Endodermal cell (in vitro differentiated cells): Measurements from ENCODE around the gene NANS. TPM values are rescaled to one million over a fixed set of nuclear protein-coding genes. Genes with fewer than 3 reads are reported as not detected.

Experiments
- DNase-seq: peaks from one replicate; pipeline ENCODE4 v3.0.0-alpha.2; 2017
- H3K27ac ChIP-seq: 2 replicates; pipeline ENCODE4 v1.5.1; 2013; ENCODE audit warnings: mild to moderate bottlenecking, low read depth, low read length, moderate library complexity
- H3K27me3 ChIP-seq: 2 replicates; pipeline ENCODE4 v1.6.1; 2013; ENCODE audit warnings: mild to moderate bottlenecking, low read length, moderate library complexity; ENCODE audit not compliant: insufficient read depth, control insufficient read depth, poor library complexity, severe bottlenecking
- H3K36me3 ChIP-seq: 2 replicates; pipeline ENCODE4 v1.7.0; 2013; ENCODE audit warnings: mild to moderate bottlenecking, low read length, moderate library complexity; ENCODE audit not compliant: control insufficient read depth, insufficient read depth
- H3K4me1 ChIP-seq: one replicate; pipeline ENCODE4 v1.7.0; 2013; ENCODE audit warnings: low read length; ENCODE audit not compliant: control insufficient read depth, insufficient read depth
- H3K4me3 ChIP-seq: 2 replicates; pipeline ENCODE4 v1.5.1; 2013; ENCODE audit warnings: mild to moderate bottlenecking, low read length, moderate library complexity
- H3K9ac ChIP-seq: 2 replicates; pipeline ENCODE4 v1.6.1; 2013; ENCODE audit warnings: mild to moderate bottlenecking, low read length, moderate library complexity; ENCODE audit not compliant: poor library complexity, severe bottlenecking; ENCODE audit errors: extremely low read depth
- H3K9me3 ChIP-seq: 2 replicates; pipeline ENCODE4 v1.6.1; 2013; ENCODE audit warnings: mild to moderate bottlenecking, low read length, moderate library complexity; ENCODE audit not compliant: control insufficient read depth
- H3K27ac Mint-ChIP-seq: 2 replicates; pipeline ENCODE4 v1.8.0; 2020; ENCODE audit warnings: mixed read lengths
- H3K27me3 Mint-ChIP-seq: 2 replicates; pipeline ENCODE4 v1.8.0; 2021; ENCODE audit warnings: mild to moderate bottlenecking, mixed read lengths; ENCODE audit not compliant: insufficient read depth
- H3K36me3 Mint-ChIP-seq: 2 replicates; pipeline ENCODE4 v1.8.0; 2020; ENCODE audit warnings: low read depth, mixed read lengths
- H3K4me1 Mint-ChIP-seq: 2 replicates; pipeline ENCODE4 v1.8.0; 2020; ENCODE audit warnings: mixed read lengths
- H3K4me3 Mint-ChIP-seq: 2 replicates; pipeline ENCODE4 v1.8.0; 2020; ENCODE audit warnings: mild to moderate bottlenecking, moderate library complexity, mixed read lengths
- H3K9me3 Mint-ChIP-seq: 2 replicates; pipeline ENCODE4 v1.8.0; 2020; ENCODE audit warnings: mild to moderate bottlenecking, mixed read lengths
- WGBS, 2 experiments: methylation state at CpG; one replicate each; pipeline versions ENCODE4 v1.1.5 to v1.1.7; 2013; ENCODE audit warnings: missing lambda C conversion rate in 2 of 2, mixed read lengths in 1 of 2; ENCODE audit not compliant: insufficient coverage in 1 of 2, insufficient read length in 1 of 2; 5-methylcytosine and 5-hydroxymethylcytosine counted together
- total RNA-seq, 2 donors: library from RNA; stranded (reverse); fragmentation: NEBNext Ultra II Directional in 1 of 2; extraction: Animal tissue kit (Norgen Biotek cat#: 25700) in 1 of 2; gene quantifications; 2 replicates in 1 of 2; 3 replicates in 1 of 2; pipeline ENCODE4 v1.2.1, GENCODE V29; 2021
- TF ChIP-seq, protein P1 (sequence below): fragments of 200-600 bp; sonication (generic); conservative IDR thresholded peaks from 2 replicates; pipeline ENCODE4 v1.5.0; 2021; ENCODE audit warnings: antibody characterized with exemption, mild to moderate bottlenecking

The NANS gene
- total RNA-seq, 2 donors from 2014 or later, result 46.2 to 50.4 TPM

DNA sequence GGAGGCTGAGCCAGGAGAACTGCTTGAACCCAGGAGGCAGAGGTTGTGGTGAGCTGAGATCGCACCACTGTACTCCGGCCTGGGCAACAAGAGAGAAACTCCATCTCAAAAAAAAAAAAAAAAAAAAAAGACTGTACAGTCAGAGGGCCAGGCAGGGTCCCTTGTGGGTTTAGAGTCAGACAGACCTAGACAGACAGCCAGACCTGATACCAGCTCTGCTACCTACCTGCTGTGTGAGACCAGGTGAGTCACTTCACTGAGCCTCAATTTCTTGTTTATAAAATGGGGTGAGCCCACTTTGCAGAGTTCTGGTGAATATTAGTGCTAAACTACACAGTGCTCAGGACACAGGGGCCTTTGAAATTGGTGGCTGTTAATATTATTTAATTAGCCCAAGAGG, 42.8 kb downstream of the NANS start:
- Mint-ChIP-seq H3K36me3 (no peaks in the 10 kb centered on the region), H3K27ac (no peak overlapping the region), H3K27me3 (peaks cover 1% of the 10 kb centered on the region), H3K4me1 (peaks cover 14% of the 10 kb centered on the region), H3K9me3 (no peaks in the 10 kb centered on the region), H3K4me3 (no peak overlapping the region)
- H3K9me3 ChIP-seq, result no peaks in the 10 kb centered on the region
- no peaks in the 10 kb centered on the region for H3K27me3 ChIP-seq
- peaks cover 3% of the 10 kb centered on the region for H3K4me1 ChIP-seq
- H3K4me3 ChIP-seq, result no peak overlapping the region
- no peak overlapping the region for H3K9ac ChIP-seq
- H3K36me3 ChIP-seq, result no peaks in the 10 kb centered on the region
- peak; percentile 13 for DNase-seq
- TF ChIP-seq, protein P1, sequence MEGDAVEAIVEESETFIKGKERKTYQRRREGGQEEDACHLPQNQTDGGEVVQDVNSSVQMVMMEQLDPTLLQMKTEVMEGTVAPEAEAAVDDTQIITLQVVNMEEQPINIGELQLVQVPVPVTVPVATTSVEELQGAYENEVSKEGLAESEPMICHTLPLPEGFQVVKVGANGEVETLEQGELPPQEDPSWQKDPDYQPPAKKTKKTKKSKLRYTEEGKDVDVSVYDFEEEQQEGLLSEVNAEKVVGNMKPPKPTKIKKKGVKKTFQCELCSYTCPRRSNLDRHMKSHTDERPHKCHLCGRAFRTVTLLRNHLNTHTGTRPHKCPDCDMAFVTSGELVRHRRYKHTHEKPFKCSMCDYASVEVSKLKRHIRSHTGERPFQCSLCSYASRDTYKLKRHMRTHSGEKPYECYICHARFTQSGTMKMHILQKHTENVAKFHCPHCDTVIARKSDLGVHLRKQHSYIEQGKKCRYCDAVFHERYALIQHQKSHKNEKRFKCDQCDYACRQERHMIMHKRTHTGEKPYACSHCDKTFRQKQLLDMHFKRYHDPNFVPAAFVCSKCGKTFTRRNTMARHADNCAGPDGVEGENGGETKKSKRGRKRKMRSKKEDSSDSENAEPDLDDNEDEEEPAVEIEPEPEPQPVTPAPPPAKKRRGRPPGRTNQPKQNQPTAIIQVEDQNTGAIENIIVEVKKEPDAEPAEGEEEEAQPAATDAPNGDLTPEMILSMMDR, result no peak
- no peak overlapping the region for H3K27ac ChIP-seq
- WGBS, 2 experiments, result 94 to 100% methylated on average over 1 to 2 of the region's 2 CpGs

DNA sequence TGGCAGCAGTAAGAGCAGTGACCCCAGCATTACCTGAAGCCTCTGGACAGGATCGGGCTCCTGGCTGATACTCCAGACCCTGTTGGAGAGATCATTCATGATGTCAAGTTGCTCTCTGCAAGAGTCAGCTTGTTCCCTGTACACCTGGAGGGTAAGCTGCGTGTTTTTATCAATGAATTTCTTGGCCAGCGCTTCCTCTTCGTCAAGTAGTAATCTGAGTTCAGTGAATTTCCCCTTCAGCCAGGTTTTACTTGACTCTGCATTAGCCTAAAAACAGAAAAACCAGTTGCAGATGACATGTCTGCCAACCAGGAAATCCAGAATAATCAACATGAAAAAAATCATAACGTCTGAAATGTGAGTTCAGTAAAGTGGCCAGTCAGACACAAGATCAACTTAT, 43.4 kb downstream of the NANS start:
- 95 to 96% methylated on average over 4 to 5 of the region's 5 CpGs for WGBS, 2 experiments
- peaks cover 1% of the 10 kb centered on the region for H3K27me3 Mint-ChIP-seq
- no peak overlapping the region for H3K4me3 Mint-ChIP-seq
- H3K4me1 ChIP-seq, result peaks cover 3% of the 10 kb centered on the region
- peak; percentile 31 for DNase-seq
- TF ChIP-seq, protein P1, result no peak
- H3K9me3 ChIP-seq, result no peaks in the 10 kb centered on the region
- no peaks in the 10 kb centered on the region for H3K36me3 Mint-ChIP-seq
- no peaks in the 10 kb centered on the region for H3K36me3 ChIP-seq
- no peak overlapping the region for H3K27ac Mint-ChIP-seq
- H3K4me1 Mint-ChIP-seq, result peaks cover 14% of the 10 kb centered on the region
- no peaks in the 10 kb centered on the region for H3K27me3 ChIP-seq
- H3K9me3 Mint-ChIP-seq, result no peaks in the 10 kb centered on the region
- no peak overlapping the region for H3K4me3 ChIP-seq
- no peak overlapping the region for H3K9ac ChIP-seq
- H3K27ac ChIP-seq, result no peak overlapping the region

DNA sequence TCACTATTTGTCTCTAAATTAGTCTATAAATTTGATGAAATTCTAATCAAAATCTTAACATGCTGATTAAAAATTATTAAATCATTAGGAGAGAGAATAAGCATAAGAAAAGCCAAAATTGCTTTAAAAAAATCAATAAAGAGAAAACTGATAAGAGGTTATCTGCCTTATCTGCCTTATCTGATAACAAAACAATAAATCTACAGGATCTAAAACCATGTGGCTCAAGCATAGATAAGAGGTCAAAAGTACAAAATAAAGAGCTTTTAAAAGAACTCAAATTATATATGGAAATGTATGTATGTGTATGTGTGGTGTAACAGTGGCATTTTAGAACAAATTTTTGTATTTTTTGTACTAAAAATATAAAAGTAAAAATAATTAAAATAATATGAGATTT, 43.9 kb downstream of the NANS start:
- DNase-seq, result no peak
- H3K36me3 ChIP-seq, result no peaks in the 10 kb centered on the region
- no peak overlapping the region for H3K27ac ChIP-seq
- TF ChIP-seq, protein P1, result no peak
- no peak overlapping the region for H3K9ac ChIP-seq
- Mint-ChIP-seq H3K4me1 (peaks cover 14% of the 10 kb centered on the region), H3K36me3 (no peaks in the 10 kb centered on the region), H3K9me3 (no peaks in the 10 kb centered on the region), H3K4me3 (no peak overlapping the region), H3K27me3 (peaks cover under 1% of the 10 kb centered on the region), H3K27ac (no peak overlapping the region)
- H3K4me1 ChIP-seq, result peaks cover 3% of the 10 kb centered on the region
- H3K9me3 ChIP-seq, result no peaks in the 10 kb centered on the region
- no peaks in the 10 kb centered on the region for H3K27me3 ChIP-seq
- H3K4me3 ChIP-seq, result no peak overlapping the region
